DND-41 (cell line): ENCODE data around the gene RAB20.

Experiments
- ATAC-seq: fragments of 200-7000 bp; cut with Tn5 transposase; 3 replicates; pipeline ENCODE4 v1.9.1; 2021; ENCODE audit warnings: low read depth; ENCODE audit not compliant: insufficient read depth
- DNase-seq: peaks from one replicate; pipeline ENCODE4 v3.0.0-alpha.2; 2020
- H2AFZ ChIP-seq: 2 replicates; pipeline ENCODE4 v1.6.0; 2012; ENCODE audit warnings: low read depth, low read length
- H3K27ac ChIP-seq: 2 replicates; pipeline ENCODE4 v1.5.1; 2012; ENCODE audit warnings: low read length, inconsistent platforms
- H3K27me3 ChIP-seq: fragments of 200-600 bp; sonication (generic); 2 replicates; pipeline ENCODE4 v1.6.0; 2012; ENCODE audit warnings: low read length, mild to moderate bottlenecking, inconsistent platforms; ENCODE audit not compliant: insufficient read depth, poor library complexity
- H3K36me3 ChIP-seq: 2 replicates; pipeline ENCODE4 v1.5.1; 2012; ENCODE audit warnings: low read length, inconsistent platforms; ENCODE audit not compliant: insufficient read depth
- H3K4me1 ChIP-seq: 2 replicates; pipeline ENCODE4 v1.5.1; 2012; ENCODE audit warnings: mild to moderate bottlenecking, low read length; ENCODE audit not compliant: insufficient read depth
- H3K4me2 ChIP-seq: 2 replicates; pipeline ENCODE4 v1.6.0; 2012; ENCODE audit warnings: mild to moderate bottlenecking, moderate library complexity, low read length, inconsistent platforms; ENCODE audit not compliant: insufficient read depth
- H3K4me3 ChIP-seq, 2 experiments: fragments of 200-600 bp in 1 of 2; shearing (Covaris generic) in 1 of 2; 2 replicates each; pipeline ENCODE4 v1.5.1; 2012 to 2016; ENCODE audit warnings: inconsistent platforms in 2 of 2, low read length in 2 of 2, mild to moderate bottlenecking in 2 of 2, low read depth in 1 of 2, moderate library complexity in 1 of 2
- H3K79me2 ChIP-seq: 2 replicates; pipeline ENCODE4 v1.6.0; 2012; ENCODE audit warnings: low read length, inconsistent platforms; ENCODE audit not compliant: insufficient read depth
- H3K9ac ChIP-seq: 2 replicates; pipeline ENCODE4 v1.6.0; 2012; ENCODE audit warnings: low read depth, mild to moderate bottlenecking, inconsistent platforms, low read length, moderate library complexity
- H3K9me3 ChIP-seq: 2 replicates; pipeline ENCODE4 v1.5.1; 2012; ENCODE audit warnings: low read length, moderate library complexity, mild to moderate bottlenecking, inconsistent platforms; ENCODE audit not compliant: insufficient read depth, severe bottlenecking
- H4K20me1 ChIP-seq: 2 replicates; pipeline ENCODE4 v1.6.0; 2012; ENCODE audit warnings: low read length; ENCODE audit not compliant: insufficient read depth
- CTCF ChIP-seq: IDR thresholded peaks from 2 replicates; pipeline ENCODE4 v1.5.1; 2012; ENCODE audit warnings: borderline replicate concordance, low read length, moderate library complexity, mild to moderate bottlenecking; ENCODE audit not compliant: poor library complexity, severe bottlenecking; ENCODE audit errors: extremely low read depth
- EZH2 ChIP-seq: IDR thresholded peaks from 3 replicates; pipeline ENCODE4 v1.6.1; 2012; ENCODE audit warnings: borderline replicate concordance, low read depth, mild to moderate bottlenecking, moderate library complexity, low read length, inconsistent platforms; ENCODE audit not compliant: severe bottlenecking

Gene RAB20

GRCh38 chr13:110605132-110605531 lies 43.6 kb upstream of the RAB20 start:
- Histone ChIP-seq H3K4me2 (no peak overlapping the region), H3K9me3 (no peaks in the 10 kb centered on the region)
- no peak for TF ChIP-seq CTCF
- no peak for TF ChIP-seq EZH2

GRCh38 chr13:110600980-110601379 lies 39.5 kb upstream of the RAB20 start:
- peaks cover 14% of the 10 kb centered on the region for H3K27me3 ChIP-seq
- H3K9ac ChIP-seq, result no peak overlapping the region
- ATAC-seq, result no peak
- no peaks in the 10 kb centered on the region for H4K20me1 ChIP-seq
- H3K4me1 ChIP-seq, result no peaks in the 10 kb centered on the region
- no peak overlapping the region for H3K27ac ChIP-seq
- TF ChIP-seq CTCF (no peak), EZH2 (no peak)
- no peak overlapping the region for H3K4me2 ChIP-seq
- H2AFZ ChIP-seq, result no peak overlapping the region
- H3K36me3 ChIP-seq, result no peaks in the 10 kb centered on the region
- H3K4me3 ChIP-seq, result no peak overlapping the region
- H3K79me2 ChIP-seq, result no peaks in the 10 kb centered on the region
- no peak for DNase-seq
- no peaks in the 10 kb centered on the region for H3K9me3 ChIP-seq

More at GRCh38 chr13:110605132-110605531, 43.6 kb upstream of the RAB20 start:
- H3K4me3 ChIP-seq, result no peak overlapping the region
- H4K20me1 ChIP-seq, result no peaks in the 10 kb centered on the region
- no peaks in the 10 kb centered on the region for H3K79me2 ChIP-seq
- H2AFZ ChIP-seq, result no peak overlapping the region
- no peaks in the 10 kb centered on the region for H3K4me1 ChIP-seq
- H3K36me3 ChIP-seq, result no peaks in the 10 kb centered on the region
- H3K27ac ChIP-seq, result no peak overlapping the region
- no peak for ATAC-seq
- no peak overlapping the region for H3K9ac ChIP-seq
- no peak for DNase-seq
- H3K27me3 ChIP-seq, result peaks cover 5% of the 10 kb centered on the region

- H3K4me1 ChIP-seq, result no peaks in the 10 kb centered on the region
- peaks cover 14% of the 10 kb centered on the region for H3K27me3 ChIP-seq
- DNase-seq (no peak), ATAC-seq (no peak)
- no peak overlapping the region for H3K4me3 ChIP-seq
- H3K79me2 ChIP-seq, result no peaks in the 10 kb centered on the region
- no peak overlapping the region for H3K4me2 ChIP-seq
- H3K27ac ChIP-seq, result no peak overlapping the region
- no peaks in the 10 kb centered on the region for H3K36me3 ChIP-seq
- TF ChIP-seq EZH2, result no peak
- TF ChIP-seq CTCF, result no peak
- H4K20me1 ChIP-seq, result no peaks in the 10 kb centered on the region
- H3K9me3 ChIP-seq, result no peaks in the 10 kb centered on the region
- no peak overlapping the region for H3K9ac ChIP-seq
- H2AFZ ChIP-seq, result no peak overlapping the region
Observed at GRCh38 chr13:110600261-110600819, 38.8 kb upstream of the RAB20 start.
